ENCODE measurements around the gene ECHDC3.

GRCh38 chr10:11715815-11716494 lies 26.2 kb upstream of the ECHDC3 start:
- no peak for TF ChIP-seq EZH2 (IDR thresholded peaks at IDR 0.05)
- no peak for TF ChIP-seq CTCF (IDR thresholded peaks at IDR 0.05)
- no peak for TF ChIP-seq EZH2phosphoT487 (IDR thresholded peaks at IDR 0.05)

Measured in neural progenitor cell (in vitro differentiated cells).